ENCODE results near the gene RPS16. TPM values are rescaled to one million over a fixed set of nuclear protein-coding genes. Genes with fewer than 3 reads are reported as not detected.

RPS16 gene
- total and polyA plus RNA-seq, 9 of the 15 experiments (the other 6 are each of a cell fraction or from before 2014, with no cell fraction given): 82.6 to 3,671 (median 2,204) TPM

GRCh38 chr19:39406656-39407409, 28.9 kb downstream of the RPS16 start, which contains the start of gene ZFP36 (continued):
- TF ChIP-seq ZNF431 (CRISPR knock-in tag; IDR thresholded peaks at IDR 0.05) (no peak), ZNF583 (CRISPR knock-in tag; IDR thresholded peaks at IDR 0.05) (no peak), PCBP2 (IDR thresholded peaks at IDR 0.05; ENCODE audit: low read depth, low read length, poor library complexity, severe bottlenecking) (no peak), TARDBP (IDR thresholded peaks at IDR 0.05) (no peak), RFX7 (CRISPR knock-in tag; IDR thresholded peaks at IDR 0.05) (no peak), SAFB (IDR thresholded peaks at IDR 0.05; ENCODE audit: borderline replicate concordance, low read depth, low read length) (no peak), SRSF1 (IDR thresholded peaks at IDR 0.05; ENCODE audit: low read depth, low read length) (no peak), ZNF592 (IDR thresholded peaks at IDR 0.05) (no peak), ZNF384 (IDR thresholded peaks at IDR 0.05; ENCODE audit: low read depth, low read length) (no peak), MXD1 (CRISPR knock-in tag; IDR thresholded peaks at IDR 0.05; ENCODE audit: borderline replicate concordance, poor library complexity, severe bottlenecking) (no peak), DDX20 (tag; IDR thresholded peaks at IDR 0.05; ENCODE audit: low read depth) (no peak), ZNF644 (tag; IDR thresholded peaks at IDR 0.05; ENCODE audit: low read depth) (no peak)
- TF ChIP-seq, protein P1, sequence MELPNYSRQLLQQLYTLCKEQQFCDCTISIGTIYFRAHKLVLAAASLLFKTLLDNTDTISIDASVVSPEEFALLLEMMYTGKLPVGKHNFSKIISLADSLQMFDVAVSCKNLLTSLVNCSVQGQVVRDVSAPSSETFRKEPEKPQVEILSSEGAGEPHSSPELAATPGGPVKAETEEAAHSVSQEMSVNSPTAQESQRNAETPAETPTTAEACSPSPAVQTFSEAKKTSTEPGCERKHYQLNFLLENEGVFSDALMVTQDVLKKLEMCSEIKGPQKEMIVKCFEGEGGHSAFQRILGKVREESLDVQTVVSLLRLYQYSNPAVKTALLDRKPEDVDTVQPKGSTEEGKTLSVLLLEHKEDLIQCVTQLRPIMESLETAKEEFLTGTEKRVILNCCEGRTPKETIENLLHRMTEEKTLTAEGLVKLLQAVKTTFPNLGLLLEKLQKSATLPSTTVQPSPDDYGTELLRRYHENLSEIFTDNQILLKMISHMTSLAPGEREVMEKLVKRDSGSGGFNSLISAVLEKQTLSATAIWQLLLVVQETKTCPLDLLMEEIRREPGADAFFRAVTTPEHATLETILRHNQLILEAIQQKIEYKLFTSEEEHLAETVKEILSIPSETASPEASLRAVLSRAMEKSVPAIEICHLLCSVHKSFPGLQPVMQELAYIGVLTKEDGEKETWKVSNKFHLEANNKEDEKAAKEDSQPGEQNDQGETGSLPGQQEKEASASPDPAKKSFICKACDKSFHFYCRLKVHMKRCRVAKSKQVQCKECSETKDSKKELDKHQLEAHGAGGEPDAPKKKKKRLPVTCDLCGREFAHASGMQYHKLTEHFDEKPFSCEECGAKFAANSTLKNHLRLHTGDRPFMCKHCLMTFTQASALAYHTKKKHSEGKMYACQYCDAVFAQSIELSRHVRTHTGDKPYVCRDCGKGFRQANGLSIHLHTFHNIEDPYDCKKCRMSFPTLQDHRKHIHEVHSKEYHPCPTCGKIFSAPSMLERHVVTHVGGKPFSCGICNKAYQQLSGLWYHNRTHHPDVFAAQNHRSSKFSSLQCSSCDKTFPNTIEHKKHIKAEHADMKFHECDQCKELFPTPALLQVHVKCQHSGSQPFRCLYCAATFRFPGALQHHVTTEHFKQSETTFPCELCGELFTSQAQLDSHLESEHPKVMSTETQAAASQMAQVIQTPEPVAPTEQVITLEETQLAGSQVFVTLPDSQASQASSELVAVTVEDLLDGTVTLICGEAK (IDR thresholded peaks at IDR 0.05): peak; percentile 8; the same call in 1 of the 2 replicates
- TF ChIP-seq, protein P1 (CRISPR knock-in tag; IDR thresholded peaks at IDR 0.05): no peak

Measured in K562 (cell line).